Transverse colon (tissue), 4 donors: Measurements from ENCODE around the gene LRRC37B. TPM values are rescaled to one million over a fixed set of nuclear protein-coding genes. Genes with fewer than 3 reads are reported as not detected.
"Not testable (repeated sequence)": the region's sequence is repeated elsewhere in the genome, so short reads cannot be mapped to it uniquely, and the experiment has no call there.

Source experiments
- DNase-seq: peaks from one replicate; pipeline ENCODE4 v3.0.0-alpha.2; 2019
- H3K27ac ChIP-seq, 4 donors: fragments of 200-600 bp; sonication (generic); 2 replicates each; pipeline ENCODE4 v1.5.1; 2016 to 2018; ENCODE audit warnings: inconsistent platforms in 4 of 4
- H3K27me3 ChIP-seq: fragments of 200-600 bp; sonication (generic); 2 replicates; pipeline ENCODE4 v1.5.1; 2017; ENCODE audit warnings: inconsistent platforms
- H3K36me3 ChIP-seq, 4 donors: fragments of 200-600 bp; sonication (generic); 2 replicates each; pipeline ENCODE4 v1.5.1; 2017 to 2019; ENCODE audit warnings: inconsistent platforms in 4 of 4
- H3K4me1 ChIP-seq, 4 donors: fragments of 200-600 bp; sonication (generic); 2 replicates each; pipeline ENCODE4 v1.5.1; 2017 to 2020; ENCODE audit warnings: inconsistent platforms in 4 of 4
- H3K4me3 ChIP-seq, 4 donors: fragments of 200-600 bp; sonication (generic); 1 replicate in 1 of 4; 2 replicates in 3 of 4; pipeline versions ENCODE4 v1.5.1 to v1.6.1; 2017 to 2019; ENCODE audit warnings: inconsistent platforms in 4 of 4
- H3K9me3 ChIP-seq, 2 donors: fragments of 200-600 bp; sonication (generic); 2 replicates each; pipeline ENCODE4 v1.5.1; 2017 to 2019; ENCODE audit warnings: inconsistent platforms in 2 of 2
- CTCF ChIP-seq, 5 experiments: fragments of 200-600 bp in 3 of 5; fragments of 450-650 bp in 2 of 5; sonication (generic) in 3 of 5; IDR thresholded peaks; 1 replicate in 2 of 5; 2 replicates in 3 of 5; pipeline ENCODE4 v1.5.1; 2016 to 2017; ENCODE audit warnings: antibody characterized with exemption in 5 of 5, inconsistent platforms in 3 of 5, mild to moderate bottlenecking in 2 of 5, moderate library complexity in 1 of 5
- WGBS, 2 donors: methylation state at CpG; one replicate each; pipeline ENCODE4 v1.1.5; 2018; ENCODE audit warnings: low coverage in 1 of 2; 5-methylcytosine and 5-hydroxymethylcytosine counted together
- in situ Hi-C, 4 donors: fragments of 200-750 bp; cut with MboI; loops; one replicate each; pipeline versions ENCODE4 v1.15.0 to v1.15.1; 2017; ENCODE audit warnings: low sequenced_read_pairs in 3 of 4, low pct_ligation_motif_present in 1 of 4, low pct_unique_long_range_greater_than_20kb in 1 of 4
- intact Hi-C: fragments of 100-400 bp; cut with DNase I; formaldehyde crosslinking; loops from one replicate; pipeline ENCODE4 v1.15.1; 2023; ENCODE audit warnings: low total_unique reads
- total RNA-seq, 4 donors: library from RNA; depleted of rRNA; stranded (reverse); fragments of >200 nt; gene quantifications; one replicate each; pipeline ENCODE4 v1.1.0, GENCODE V29; 2016

The LRRC37B gene
- total RNA-seq, 4 donors from 2014 or later: 21.0 to 34.0 (median 24.7) TPM

DNA sequence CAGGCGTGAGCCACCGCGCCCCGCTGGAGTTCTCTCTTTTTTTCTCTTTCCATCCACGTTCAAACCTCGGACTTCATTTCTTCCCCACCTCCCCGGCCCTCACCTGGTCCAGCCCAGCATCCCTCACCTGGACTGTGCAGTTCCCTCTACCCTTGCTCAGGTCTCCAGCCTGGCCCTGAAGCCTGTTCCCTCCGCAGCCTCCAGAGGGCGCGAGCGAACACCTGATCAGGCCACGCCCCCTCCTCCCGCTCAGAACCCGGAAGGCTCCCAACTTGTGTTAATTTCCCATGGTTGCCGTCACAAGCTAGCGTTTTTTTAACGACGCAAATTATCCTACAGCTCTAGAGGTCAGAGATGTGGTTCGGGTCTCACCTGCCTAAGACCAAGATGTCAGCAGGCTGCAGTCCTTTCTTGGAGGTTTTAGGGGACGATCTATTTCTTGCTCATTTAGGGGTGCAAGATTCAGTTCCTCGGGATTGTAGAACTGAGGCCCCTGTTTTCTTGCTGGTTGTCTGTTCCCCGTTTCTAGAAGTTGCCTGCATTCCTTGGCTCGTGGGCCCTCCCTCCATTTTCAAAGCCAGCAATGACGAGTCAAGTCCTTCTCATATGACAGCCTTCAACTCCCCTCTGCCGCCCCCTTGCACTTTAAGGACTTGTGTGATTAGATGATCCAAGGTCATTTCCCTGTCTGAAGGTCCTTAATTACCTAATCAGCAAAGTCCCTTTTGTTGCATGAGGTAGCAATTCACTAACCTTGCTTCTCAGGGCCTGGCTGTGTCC lies 59.9 kb downstream of the LRRC37B start:
- in situ Hi-C loops: not testable (repeated sequence)

DNA sequence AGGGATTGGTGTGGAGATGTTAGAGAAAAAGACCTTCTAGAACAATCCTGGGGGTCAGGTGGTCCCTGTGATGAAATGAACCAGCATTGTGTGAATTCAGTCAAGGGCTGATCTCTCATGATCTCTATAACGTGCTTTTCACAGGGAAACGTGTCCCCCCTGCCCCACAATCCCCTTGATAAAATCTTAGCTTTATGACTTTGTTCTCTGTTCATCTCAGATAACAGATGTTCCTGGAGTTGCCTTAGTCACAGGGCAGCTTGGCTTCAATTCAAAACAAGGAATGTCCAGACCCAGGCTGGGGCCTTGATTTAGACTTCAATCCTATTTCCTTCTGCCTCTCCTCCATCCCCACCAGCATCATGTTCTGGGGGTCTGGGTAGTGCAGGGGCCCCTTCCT lies 61.9 kb downstream of the LRRC37B start:
- H3K9me3 ChIP-seq, DNase-seq, H3K36me3 ChIP-seq, H3K27ac ChIP-seq, H3K4me1 ChIP-seq, H3K27me3 ChIP-seq, H3K4me3 ChIP-seq, in situ Hi-C loops: not testable (repeated sequence)
- 39% methylated on average over 2 of the region's 2 CpGs; no CpG with 5 or more reads in 1 of the 2 donors for WGBS, 2 donors
- intact Hi-C loops: loop anchor here (5.0 kb wide), 1 partner anchor 73 kb away; the partner anchor contains the start of gene RHOT1

More for the DNA sequence above, 59.9 kb downstream of the LRRC37B start:
- not testable (repeated sequence) for H3K9me3 ChIP-seq, H3K4me1 ChIP-seq, H3K36me3 ChIP-seq, H3K27me3 ChIP-seq
- DNase-seq: peak; percentile 63
- TF ChIP-seq CTCF (IDR thresholded peaks at IDR 0.05): peak; percentile 10 to 57 (median 50)
- peak overlapping the region in 1 of 4 donors; percentile 38 for H3K4me3 ChIP-seq
- peak overlapping the region in 1 of 4 donors; percentile 47 for H3K27ac ChIP-seq
- intact Hi-C loops: loop anchor here (5.0 kb wide), 1 partner anchor 75 kb away; the partner anchor contains the start of gene RHOT1
- 57 to 71% methylated on average over 7 to 13 of the region's 25 CpGs for WGBS, 2 donors

DNA sequence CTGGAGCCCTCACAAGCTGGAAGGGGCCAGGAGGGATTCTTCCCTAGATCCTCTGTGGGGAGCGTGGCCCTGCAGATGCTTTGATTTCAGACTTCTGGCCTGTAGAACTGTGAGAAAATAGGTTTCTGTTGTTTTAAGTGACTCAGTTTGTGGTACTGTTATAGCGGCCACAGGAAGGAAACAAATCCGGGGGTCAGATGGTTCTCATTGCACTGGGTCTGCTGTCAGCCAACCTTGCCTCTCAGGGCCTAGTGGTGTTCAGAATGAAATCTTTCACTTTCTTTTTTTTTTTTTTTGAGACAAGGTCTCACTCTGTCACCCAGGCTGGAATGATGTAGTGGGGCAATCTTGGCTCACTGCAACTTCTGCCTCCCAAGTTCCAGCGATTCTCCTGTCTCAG lies 64.8 kb downstream of the LRRC37B start:
- H3K27ac ChIP-seq, H3K27me3 ChIP-seq, H3K4me3 ChIP-seq, H3K4me1 ChIP-seq, intact Hi-C loops, H3K36me3 ChIP-seq, DNase-seq, H3K9me3 ChIP-seq, in situ Hi-C loops: not testable (repeated sequence)
- 71% methylated on average over 3 of the region's 4 CpGs; no CpG with 5 or more reads in 1 of the 2 donors for WGBS, 2 donors

GRCh38 chr17:32073131-32073530 lies 65.9 kb downstream of the LRRC37B start:
- WGBS, 2 donors: 80 to 96% methylated on average over 1 to 2 of the region's 4 CpGs
- in situ Hi-C loops, intact Hi-C loops, H3K27me3 ChIP-seq, H3K36me3 ChIP-seq, H3K4me3 ChIP-seq, H3K27ac ChIP-seq, H3K9me3 ChIP-seq, H3K4me1 ChIP-seq, DNase-seq: not testable (repeated sequence)

DNA sequence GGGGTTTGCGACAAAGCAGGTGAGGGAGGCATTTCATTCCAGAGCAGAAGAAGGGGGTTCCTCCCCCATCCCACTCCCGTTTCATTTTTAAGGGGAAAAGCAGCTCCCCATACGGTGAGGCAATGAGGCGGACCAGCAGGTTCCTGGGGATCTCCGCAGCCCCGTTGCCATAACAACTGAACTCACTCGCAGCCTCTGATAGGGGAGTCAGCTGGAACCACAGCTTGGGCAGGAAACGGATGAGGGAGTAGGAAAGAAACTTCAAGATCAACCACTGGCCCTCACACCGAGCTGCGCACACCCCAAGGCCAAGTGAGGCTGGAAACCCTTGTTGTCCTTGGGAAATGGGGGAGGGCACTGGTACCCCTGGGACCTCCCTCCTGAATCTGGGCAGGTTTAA lies 72.6 kb downstream of the LRRC37B start:
- H3K27ac ChIP-seq, H3K27me3 ChIP-seq, H3K4me1 ChIP-seq, H3K36me3 ChIP-seq, in situ Hi-C loops, H3K4me3 ChIP-seq, intact Hi-C loops, H3K9me3 ChIP-seq: not testable (repeated sequence)
- DNase-seq: peak; percentile 46
- WGBS, 2 donors: 31% methylated on average over 9 of the region's 10 CpGs; no CpG with 5 or more reads in 1 of the 2 donors

DNA sequence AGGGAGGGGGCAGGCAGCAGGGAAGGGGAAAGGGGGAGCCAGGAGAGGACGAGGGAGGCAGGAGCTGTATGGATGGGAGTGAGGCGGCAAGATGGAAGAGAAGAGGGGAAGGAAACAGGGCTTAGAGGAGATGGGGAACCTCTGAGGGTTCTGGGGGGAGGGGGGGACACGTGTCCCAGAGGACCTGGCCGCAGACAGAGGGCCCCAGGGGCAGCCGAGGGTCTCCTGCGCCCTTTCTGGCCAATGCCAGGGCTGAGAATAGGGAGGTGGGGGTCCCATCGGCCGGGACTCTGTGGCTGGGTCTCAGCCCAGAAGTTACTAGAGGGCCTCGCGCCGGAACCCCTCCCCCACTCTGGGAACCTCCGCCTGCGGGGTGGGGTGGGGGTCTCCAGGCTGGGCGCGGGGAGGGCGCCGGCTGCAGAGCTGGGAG lies 76.4 kb downstream of the LRRC37B start:
- intact Hi-C loops, H3K4me1 ChIP-seq, in situ Hi-C loops, H3K27me3 ChIP-seq, H3K36me3 ChIP-seq, H3K9me3 ChIP-seq, DNase-seq: not testable (repeated sequence)
- H3K4me3 ChIP-seq: peak overlapping the region; percentile 38 to 60 (median 48)
- WGBS, 2 donors: 24% methylated on average over 4 of the region's 17 CpGs; no CpG with 5 or more reads in 1 of the 2 donors
- H3K27ac ChIP-seq: peak overlapping the region in 2 of 4 donors; percentile 9 to 31

GRCh38 chr17:32084003-32084941 lies 77.1 kb downstream of the LRRC37B start:
- H3K9me3 ChIP-seq, H3K4me1 ChIP-seq, H3K27me3 ChIP-seq, DNase-seq, H3K36me3 ChIP-seq, in situ Hi-C loops, intact Hi-C loops: not testable (repeated sequence)
- WGBS, 2 donors: 6% methylated on average over 6 of the region's 39 CpGs; no CpG with 5 or more reads in 1 of the 2 donors
- H3K27ac ChIP-seq: peak overlapping the region in 2 of 4 donors; percentile 9 to 31
- peak overlapping the region; percentile 38 to 60 (median 48) for H3K4me3 ChIP-seq

- DNase-seq, intact Hi-C loops, H3K4me1 ChIP-seq, H3K27me3 ChIP-seq, H3K36me3 ChIP-seq, in situ Hi-C loops, H3K27ac ChIP-seq, H3K4me3 ChIP-seq, H3K9me3 ChIP-seq: not testable (repeated sequence)
- WGBS, 2 donors: 63 to 83% methylated on average over 1 to 18 of the region's 30 CpGs
Measured at GRCh38 chr17:32084942-32085829, 78.0 kb downstream of the LRRC37B start.

DNA sequence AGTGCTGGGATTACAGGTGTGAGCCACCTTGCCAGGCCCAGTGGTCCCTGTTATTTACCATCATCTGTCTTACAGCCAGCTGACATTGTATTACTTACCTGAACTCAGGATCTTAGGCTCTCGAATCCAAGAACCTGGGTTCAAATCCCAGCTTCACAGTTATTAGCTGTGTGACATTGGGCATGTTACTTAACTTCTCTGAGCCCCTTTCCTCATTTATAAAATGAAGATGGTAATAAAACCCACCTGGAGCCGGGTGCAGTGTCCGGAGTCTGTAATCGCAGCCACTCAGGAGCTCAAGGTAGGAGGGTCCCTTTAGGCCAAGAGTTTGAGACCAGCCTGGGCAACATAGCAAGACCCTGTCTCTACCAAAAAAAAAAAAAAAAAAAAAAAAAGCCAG lies 79.7 kb downstream of the LRRC37B start:
- H3K4me1 ChIP-seq, intact Hi-C loops, H3K27ac ChIP-seq, H3K36me3 ChIP-seq, H3K27me3 ChIP-seq, DNase-seq, in situ Hi-C loops, H3K9me3 ChIP-seq, H3K4me3 ChIP-seq: not testable (repeated sequence)
- WGBS, 2 donors: 85% methylated on average over 4 of the region's 4 CpGs; no CpG with 5 or more reads in 1 of the 2 donors
